BLaER1 (cell line): Measurements from ENCODE around the gene PRSS33.

Source experiments
- H3K27ac ChIP-seq: shearing (Covaris generic); formaldehyde crosslinking; 2 replicates; pipeline ENCODE4 v1.8.1; 2022
- H3K27me3 ChIP-seq: shearing (Covaris generic); formaldehyde crosslinking; 2 replicates; pipeline ENCODE4 v1.8.1; 2022
- H3K36me3 ChIP-seq: shearing (Covaris generic); formaldehyde crosslinking; 2 replicates; pipeline ENCODE4 v1.8.1; 2022
- H3K4me1 ChIP-seq: shearing (Covaris generic); formaldehyde crosslinking; 2 replicates; pipeline ENCODE4 v1.8.1; 2022
- H3K4me2 ChIP-seq: shearing (Covaris generic); formaldehyde crosslinking; 2 replicates; pipeline ENCODE4 v1.8.1; 2022
- H3K4me3 ChIP-seq: shearing (Covaris generic); formaldehyde crosslinking; 2 replicates; pipeline ENCODE4 v1.8.1; 2022
- H3K9ac ChIP-seq: shearing (Covaris generic); formaldehyde crosslinking; 2 replicates; pipeline ENCODE4 v1.8.1; 2022
- H3K9me3 ChIP-seq: shearing (Covaris generic); formaldehyde crosslinking; 2 replicates; pipeline ENCODE4 v1.8.1; 2022
- H4K20me1 ChIP-seq: shearing (Covaris generic); formaldehyde crosslinking; 2 replicates; pipeline ENCODE4 v1.8.1; 2022
- Cebpa-rat ChIP-seq: shearing (Covaris generic); IDR thresholded peaks from 2 replicates; pipeline ENCODE4 v1.8.1; 2022

Gene PRSS33

DNA sequence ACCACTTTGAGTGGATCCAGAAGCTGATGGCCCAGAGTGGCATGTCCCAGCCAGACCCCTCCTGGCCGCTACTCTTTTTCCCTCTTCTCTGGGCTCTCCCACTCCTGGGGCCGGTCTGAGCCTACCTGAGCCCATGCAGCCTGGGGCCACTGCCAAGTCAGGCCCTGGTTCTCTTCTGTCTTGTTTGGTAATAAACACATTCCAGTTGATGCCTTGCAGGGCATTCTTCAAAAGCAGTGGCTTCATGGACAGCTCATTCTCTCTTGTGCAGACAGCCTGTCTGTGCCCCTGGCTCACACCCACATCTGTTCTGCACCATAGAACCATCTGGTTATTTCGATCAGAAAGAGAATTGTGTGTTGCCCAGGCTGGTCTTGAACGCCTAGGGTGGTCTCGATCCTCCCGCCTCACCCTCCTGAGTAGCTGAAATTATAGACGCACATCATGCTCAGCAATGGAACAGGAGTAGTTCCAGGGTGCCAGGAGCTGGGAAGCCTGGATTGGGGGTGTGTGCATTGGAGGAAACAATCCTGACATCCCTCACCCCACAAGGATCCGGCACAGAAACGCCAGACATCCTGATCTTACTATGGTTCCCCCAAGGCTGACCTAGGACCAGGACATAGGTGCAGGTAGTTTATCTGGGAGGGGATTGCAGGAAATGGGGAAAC, 34.3 kb upstream of the PRSS33 start:
- Histone ChIP-seq H3K4me2 (no peak overlapping the region), H3K36me3 (no peaks in the 10 kb centered on the region), H3K4me3 (no peak overlapping the region), H3K27ac (no peak overlapping the region), H4K20me1 (0 out of 2 replicates have a peak, but pooled peaks cover 7% of the 10 kb centered on the region), H3K9me3 (no peaks in the 10 kb centered on the region), H3K27me3 (no peaks in the 10 kb centered on the region), H3K4me1 (peaks cover 14% of the 10 kb centered on the region), H3K9ac (no peak overlapping the region)
- TF ChIP-seq Cebpa-rat, result no peak

DNA sequence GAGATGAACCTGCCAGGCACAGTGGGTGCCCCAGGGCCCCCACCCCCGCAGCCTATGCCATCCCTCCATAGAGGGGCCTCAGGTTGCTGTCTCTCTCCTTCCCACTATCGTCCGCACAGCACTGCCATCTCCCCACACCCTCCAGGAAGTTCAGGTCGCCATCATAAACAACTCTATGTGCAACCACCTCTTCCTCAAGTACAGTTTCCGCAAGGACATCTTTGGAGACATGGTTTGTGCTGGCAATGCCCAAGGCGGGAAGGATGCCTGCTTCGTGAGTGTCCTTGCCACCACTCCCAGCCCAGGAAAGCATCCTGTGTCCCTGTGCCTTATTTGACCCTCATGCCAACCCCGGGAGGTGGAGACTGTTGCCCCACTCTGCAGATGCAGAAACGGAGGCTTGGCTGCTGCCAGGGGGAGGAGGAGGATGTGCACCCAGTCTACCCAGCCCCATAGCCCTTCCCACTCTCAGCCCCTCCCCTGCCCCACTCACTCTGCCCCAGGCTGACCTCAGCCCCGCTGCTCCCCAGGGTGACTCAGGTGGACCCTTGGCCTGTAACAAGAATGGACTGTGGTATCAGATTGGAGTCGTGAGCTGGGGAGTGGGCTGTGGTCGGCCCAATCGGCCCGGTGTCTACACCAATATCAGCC, 33.6 kb upstream of the PRSS33 start:
- no peak for TF ChIP-seq Cebpa-rat
- Histone ChIP-seq H4K20me1 (0 out of 2 replicates have a peak, but pooled peaks cover 7% of the 10 kb centered on the region), H3K9me3 (no peaks in the 10 kb centered on the region), H3K9ac (no peak overlapping the region), H3K4me3 (no peak overlapping the region), H3K27me3 (no peaks in the 10 kb centered on the region), H3K27ac (no peak overlapping the region), H3K36me3 (no peaks in the 10 kb centered on the region), H3K4me2 (no peak overlapping the region), H3K4me1 (peaks cover 20% of the 10 kb centered on the region)

DNA sequence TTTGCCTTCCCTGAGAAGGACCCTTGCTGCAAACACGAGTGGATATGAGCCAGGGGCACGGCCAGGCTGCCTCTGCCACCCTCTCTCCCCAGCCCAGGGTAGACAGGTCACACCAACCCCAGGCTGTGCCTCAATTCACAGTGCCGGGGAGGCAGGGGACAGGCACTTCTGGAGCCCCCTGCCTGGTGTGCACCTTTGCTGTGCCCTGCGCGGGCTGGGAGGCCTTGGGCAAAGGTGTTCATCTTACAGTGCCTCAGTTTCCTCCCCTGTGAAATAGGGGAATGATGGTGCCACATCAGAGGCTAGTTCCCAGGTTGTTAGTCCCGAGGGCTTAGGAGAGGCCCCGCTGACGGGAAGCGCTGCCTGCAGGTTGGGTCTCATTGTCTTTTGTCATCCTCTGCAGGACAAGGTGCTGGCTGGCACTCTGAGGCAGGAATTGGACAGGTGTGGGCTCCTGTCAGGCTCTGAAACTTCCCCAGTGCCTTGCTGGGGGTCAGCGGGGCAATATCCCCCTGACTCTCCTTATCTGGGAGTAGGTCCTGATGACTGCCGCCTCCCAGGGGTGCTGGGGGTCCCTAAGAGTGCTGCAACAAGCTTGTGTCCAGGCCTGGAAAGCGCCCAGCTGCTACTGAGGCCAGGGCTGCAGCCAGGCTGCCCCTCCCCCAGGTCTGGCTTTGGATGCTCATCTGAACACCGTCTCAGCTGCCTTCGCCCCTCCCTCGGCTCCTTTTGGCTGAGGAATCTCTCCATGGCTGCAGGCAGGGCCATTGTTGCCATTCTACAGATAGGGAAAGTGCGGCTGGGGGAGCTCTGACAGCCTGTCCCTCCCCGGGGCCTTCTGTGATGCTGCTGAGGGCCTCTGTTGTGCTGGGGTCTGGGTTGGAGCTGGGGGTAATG, 32.8 kb upstream of the PRSS33 start:
- H3K36me3 ChIP-seq, result no peaks in the 10 kb centered on the region
- no peak overlapping the region for H3K4me3 ChIP-seq
- peaks cover 27% of the 10 kb centered on the region for H3K4me1 ChIP-seq
- no peak overlapping the region for H3K9ac ChIP-seq
- no peak for TF ChIP-seq Cebpa-rat
- no peaks in the 10 kb centered on the region for H3K27me3 ChIP-seq
- H4K20me1 ChIP-seq, result 0 out of 2 replicates have a peak, but pooled peaks cover 7% of the 10 kb centered on the region
- no peaks in the 10 kb centered on the region for H3K9me3 ChIP-seq
- no peak overlapping the region for H3K27ac ChIP-seq
- no peak overlapping the region for H3K4me2 ChIP-seq

DNA sequence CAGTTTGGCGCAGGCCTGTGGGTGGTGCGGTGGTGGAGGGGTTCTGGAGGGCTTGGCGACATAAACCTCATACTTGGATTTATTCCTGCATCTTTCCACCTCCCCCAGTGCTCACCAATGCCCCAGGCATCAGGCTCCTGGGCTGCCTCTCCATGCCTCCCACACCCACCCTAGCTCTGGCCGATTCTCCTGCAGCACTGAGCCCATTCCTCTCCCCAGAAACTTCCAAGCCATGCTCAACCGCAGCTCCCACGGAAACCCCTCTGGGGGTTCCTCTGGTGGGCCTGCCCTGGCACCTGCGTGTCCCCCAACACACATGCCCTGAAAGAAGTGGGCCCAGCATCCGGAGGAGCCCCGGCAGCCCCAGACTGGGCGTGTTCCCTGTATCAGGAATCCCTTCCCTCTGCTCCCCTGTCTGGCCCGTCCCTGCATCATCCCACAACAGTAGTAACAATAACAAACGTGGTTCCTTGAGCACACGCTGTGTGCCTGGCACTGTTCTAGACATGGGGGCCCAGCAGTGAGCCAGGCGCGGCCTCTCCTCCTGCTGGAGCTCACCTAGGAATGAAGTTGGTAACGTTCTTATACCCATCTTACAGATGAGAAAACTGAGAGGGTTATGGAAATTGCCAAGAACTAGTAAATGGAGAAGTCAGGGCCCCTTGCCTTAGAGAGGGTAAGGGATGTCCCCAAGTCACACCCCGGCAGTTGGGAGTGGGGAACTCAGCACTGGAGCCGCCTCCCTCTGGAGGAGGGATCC, 32.0 kb upstream of the PRSS33 start:
- Histone ChIP-seq H3K4me2 (no peak overlapping the region), H3K27ac (no peak overlapping the region), H4K20me1 (0 out of 2 replicates have a peak, but pooled peaks cover 7% of the 10 kb centered on the region), H3K27me3 (no peaks in the 10 kb centered on the region), H3K4me1 (peaks cover 33% of the 10 kb centered on the region), H3K9me3 (no peaks in the 10 kb centered on the region), H3K36me3 (no peaks in the 10 kb centered on the region), H3K9ac (no peak overlapping the region), H3K4me3 (no peak overlapping the region)
- TF ChIP-seq Cebpa-rat, result no peak

DNA sequence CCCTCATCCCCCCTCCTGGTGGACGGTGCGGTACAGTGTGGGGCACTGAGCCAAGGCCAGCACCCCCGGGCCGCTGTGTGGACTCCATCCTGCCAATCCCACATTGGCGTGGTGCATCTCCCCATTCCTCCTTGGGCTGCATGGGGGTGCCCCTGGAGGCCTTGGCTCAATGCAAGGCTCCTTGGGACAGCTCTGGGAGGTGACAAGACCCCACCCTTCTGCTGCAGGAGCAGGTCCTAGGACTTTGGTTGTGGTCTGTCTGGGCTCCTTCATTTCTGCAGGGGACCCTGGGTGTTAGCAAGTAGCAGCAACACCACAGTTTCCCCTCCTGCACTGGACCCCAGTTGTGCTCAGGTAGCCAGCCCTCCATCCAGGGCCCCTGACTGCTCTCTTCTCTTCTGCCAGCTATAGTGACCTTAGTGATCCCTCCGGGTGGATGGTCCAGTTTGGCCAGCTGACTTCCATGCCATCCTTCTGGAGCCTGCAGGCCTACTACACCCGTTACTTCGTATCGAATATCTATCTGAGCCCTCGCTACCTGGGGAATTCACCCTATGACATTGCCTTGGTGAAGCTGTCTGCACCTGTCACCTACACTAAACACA, 31.0 kb upstream of the PRSS33 start:
- TF ChIP-seq Cebpa-rat, result no peak
- H3K4me3 ChIP-seq, result peak overlapping the region; percentile 61; the same call in 1 of the 2 replicates
- H3K4me2 ChIP-seq, result peak overlapping the region; percentile 71
- H3K36me3 ChIP-seq, result no peaks in the 10 kb centered on the region
- peak overlapping the region; percentile 62; the same call in 1 of the 2 replicates for H3K27ac ChIP-seq
- 0 out of 2 replicates have a peak, but pooled peaks cover 7% of the 10 kb centered on the region for H4K20me1 ChIP-seq
- H3K4me1 ChIP-seq, result peaks cover 33% of the 10 kb centered on the region
- H3K9me3 ChIP-seq, result no peaks in the 10 kb centered on the region
- H3K27me3 ChIP-seq, result no peaks in the 10 kb centered on the region
- H3K9ac ChIP-seq, result no peak overlapping the region

DNA sequence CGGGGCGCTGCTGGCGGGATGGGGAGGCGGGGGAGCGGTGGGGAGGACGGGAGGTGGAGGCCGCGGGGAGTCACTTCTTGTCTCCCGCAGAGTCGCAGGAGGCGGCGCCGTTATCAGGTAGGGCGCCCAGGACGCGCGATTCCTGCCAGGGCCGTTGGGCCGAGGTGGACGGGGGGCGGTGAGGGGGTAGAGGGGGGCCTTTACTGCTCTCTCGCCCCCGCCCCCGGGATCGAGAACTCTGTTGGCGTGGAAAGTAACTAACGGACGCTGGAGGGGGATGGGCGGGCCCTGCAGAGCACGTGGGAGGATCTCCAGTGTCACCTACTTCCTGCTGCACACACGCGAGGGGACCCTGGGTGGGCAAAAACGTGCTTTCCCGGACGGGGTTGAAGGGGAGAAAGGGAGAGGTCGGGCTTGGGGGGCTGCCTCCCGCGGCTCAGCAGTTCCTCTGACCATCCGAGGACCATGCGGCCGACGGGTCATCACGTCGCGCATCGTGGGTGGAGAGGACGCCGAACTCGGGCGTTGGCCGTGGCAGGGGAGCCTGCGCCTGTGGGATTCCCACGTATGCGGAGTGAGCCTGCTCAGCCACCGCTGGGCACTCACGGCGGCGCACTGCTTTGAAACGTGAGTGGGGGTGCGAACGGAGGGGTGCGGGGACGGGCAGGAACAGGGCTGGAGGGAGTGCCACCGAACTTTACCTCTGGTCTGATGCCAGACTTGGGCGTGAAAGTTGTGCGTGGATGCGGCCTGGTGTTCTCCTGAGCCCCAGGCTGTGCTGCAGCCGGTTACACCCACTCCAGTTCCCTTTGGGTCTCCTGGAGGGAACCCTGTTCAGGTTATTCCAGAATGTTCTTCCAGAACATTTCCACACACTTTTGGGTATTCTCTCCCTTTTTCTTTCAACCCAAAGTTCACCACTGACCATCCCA, 30.2 kb upstream of the PRSS33 start:
- Histone ChIP-seq H3K27ac (peak overlapping the region; percentile 74), H3K27me3 (no peaks in the 10 kb centered on the region), H3K4me2 (peak overlapping the region; percentile 71), H4K20me1 (0 out of 2 replicates have a peak, but pooled peaks cover 7% of the 10 kb centered on the region), H3K9me3 (no peaks in the 10 kb centered on the region), H3K36me3 (no peaks in the 10 kb centered on the region), H3K4me3 (peak overlapping the region; percentile 61), H3K9ac (peak overlapping the region; percentile 67; the same call in 1 of the 2 replicates), H3K4me1 (peaks cover 33% of the 10 kb centered on the region)
- TF ChIP-seq Cebpa-rat, result no peak

DNA sequence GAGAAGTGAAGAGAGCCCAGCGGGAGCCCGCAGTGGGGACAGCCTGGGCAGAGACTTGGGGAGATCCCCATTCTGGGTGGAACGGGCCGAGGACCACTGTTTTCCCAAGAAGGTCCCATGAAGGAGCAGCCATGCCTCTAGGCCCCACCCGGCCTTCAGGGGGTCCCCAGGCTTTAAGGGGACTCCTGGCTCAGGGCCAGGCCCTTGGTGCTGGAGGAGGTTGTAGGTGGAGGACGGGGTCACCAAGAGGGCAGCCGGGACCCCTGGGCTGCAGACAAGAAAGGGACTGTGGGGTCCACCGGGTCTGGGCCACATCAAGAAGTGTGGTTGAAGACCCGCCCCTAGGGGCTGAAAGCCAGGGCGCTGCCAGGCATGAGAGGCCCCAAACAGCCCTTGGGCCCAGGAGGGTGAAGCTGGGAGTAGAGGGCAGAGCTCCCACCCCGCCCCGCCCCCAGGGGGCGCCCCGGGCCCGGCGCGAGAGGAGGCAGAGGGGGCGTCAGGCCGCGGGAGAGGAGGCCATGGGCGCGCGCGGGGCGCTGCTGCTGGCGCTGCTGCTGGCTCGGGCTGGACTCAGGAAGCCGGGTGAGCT, 29.5 kb upstream of the PRSS33 start, which contains the start of gene PRSS21:
PRSS21 (plus strand) TSS at position 487 of the 589 bp plus-strand sequence; CDS start at position 519, 32 bp downstream.
- TF ChIP-seq Cebpa-rat, result no peak
- Histone ChIP-seq H3K4me1 (peaks cover 39% of the 10 kb centered on the region), H3K27ac (peak within 1 kb of the TSS; percentile 74), H3K27me3 (no peaks in the 10 kb centered on the region), H3K4me2 (peak within 1 kb of the TSS; percentile 71), H3K9me3 (no peaks in the 10 kb centered on the region), H3K4me3 (peak within 1 kb of the TSS; percentile 61), H3K9ac (peak within 1 kb of the TSS; percentile 67; the same call in 1 of the 2 replicates), H4K20me1 (0 out of 2 replicates have a peak, but pooled peaks cover 7% of the 10 kb centered on the region), H3K36me3 (no peaks in the 10 kb centered on the region)
